Raji (cell line): Measurements from ENCODE around the gene ADARB2.

Experiments used
- POLR2A ChIP-seq: IDR thresholded peaks from 2 replicates; pipeline ENCODE4 v1.6.1; 2011; ENCODE audit warnings: low read depth, low read length, control low read depth; ENCODE audit not compliant: insufficient read depth

Gene ADARB2

DNA sequence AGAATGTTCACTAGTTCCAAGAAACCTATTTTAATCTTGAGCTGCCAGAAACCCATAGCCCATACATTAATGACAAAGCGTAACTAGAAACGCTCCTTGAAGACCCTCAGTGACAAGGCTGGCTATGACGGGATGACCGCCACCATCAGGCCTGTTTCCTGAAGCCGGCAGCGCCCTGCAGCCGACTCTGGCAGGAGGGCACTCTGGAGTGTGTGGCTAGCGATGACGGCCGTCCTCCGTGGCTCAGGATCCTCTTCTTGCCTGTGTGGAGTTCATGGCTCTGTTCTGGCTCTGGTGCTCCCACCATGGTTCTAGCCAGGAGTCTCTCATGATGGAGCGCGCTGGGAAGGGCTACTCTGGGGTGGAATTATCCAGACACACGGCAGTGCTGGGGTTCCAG lies 224.1 kb downstream of the ADARB2 start:
- TF ChIP-seq POLR2A: no peak

DNA sequence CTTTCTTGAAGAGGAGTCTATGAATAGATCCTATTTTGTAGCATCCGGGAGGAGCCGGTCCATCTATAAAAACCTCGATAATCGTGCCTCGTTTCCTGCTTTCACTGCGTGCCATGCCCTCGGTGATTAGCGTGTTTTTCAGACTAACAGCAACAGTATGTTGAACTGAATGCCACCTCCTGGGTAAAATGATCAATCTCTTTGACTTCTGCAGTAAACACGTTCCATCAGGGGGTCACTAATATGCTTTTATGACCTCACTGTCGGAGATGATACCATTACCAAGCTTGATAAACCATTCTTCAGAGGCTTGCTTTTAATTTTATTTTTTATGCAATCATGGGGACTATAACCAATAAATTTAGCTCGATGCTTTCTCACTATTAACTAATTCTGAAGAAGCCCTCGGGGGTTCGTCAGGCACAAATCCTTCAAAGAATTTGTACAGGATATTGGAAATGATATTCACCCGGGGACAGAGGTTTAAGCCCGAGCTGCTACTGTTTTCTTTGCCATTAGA lies 228.3 kb downstream of the ADARB2 start:
- no peak for TF ChIP-seq POLR2A

DNA sequence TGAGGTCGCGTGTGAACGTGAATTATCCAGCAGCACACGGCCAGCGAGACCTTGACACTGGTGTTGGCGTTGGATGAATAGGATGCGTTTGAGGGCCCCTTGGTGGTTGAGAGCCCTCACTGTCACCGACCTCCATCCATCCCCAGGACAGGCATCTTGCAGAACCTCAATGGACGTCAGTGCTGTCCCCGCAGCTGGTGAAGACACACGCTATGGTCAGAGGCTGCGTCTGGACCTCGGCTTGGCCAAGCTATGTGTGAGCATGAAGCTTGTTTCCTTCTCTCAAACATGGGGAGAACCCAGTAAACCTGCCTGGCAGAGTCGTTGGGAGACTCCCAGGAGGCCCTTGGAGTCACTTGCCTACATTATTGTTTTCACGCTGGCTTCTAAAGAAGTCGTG lies 229.2 kb downstream of the ADARB2 start:
- no peak for TF ChIP-seq POLR2A

DNA sequence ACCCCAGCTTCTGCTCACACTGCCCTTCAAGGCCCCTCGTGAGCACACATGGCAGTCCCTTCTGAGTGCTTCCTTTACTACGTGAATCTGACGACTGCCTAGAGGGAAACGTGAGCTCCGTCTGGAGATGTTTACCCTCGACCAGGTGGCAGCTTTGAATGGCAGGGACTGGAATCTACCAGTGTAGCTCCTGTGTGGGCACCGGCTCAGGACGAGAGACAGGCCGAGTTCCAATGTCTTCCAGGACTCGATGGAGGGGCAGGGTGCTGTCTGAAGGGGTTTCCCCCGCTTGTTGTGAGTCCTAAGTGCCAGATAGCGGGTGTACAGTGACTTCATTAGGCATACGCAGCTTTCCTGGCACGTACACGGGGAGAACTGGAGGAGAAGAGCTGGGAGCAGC lies 229.9 kb downstream of the ADARB2 start:
- TF ChIP-seq POLR2A: no peak

DNA sequence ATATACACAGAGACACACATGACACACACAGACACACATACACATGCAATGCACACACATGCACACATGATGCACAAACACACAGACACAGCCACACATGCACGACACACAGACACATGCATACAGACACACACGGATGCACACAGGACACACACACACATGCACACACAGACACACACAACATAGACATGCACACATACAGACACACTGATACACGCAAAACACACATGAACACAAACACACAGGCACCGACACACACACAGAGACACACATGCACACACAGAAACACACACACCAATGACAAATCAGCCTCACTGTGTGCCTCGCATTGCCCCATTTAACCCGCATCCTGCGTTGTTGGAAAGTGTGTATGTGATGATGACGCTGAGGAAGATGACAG lies 232.4 kb downstream of the ADARB2 start:
- TF ChIP-seq POLR2A: no peak

DNA sequence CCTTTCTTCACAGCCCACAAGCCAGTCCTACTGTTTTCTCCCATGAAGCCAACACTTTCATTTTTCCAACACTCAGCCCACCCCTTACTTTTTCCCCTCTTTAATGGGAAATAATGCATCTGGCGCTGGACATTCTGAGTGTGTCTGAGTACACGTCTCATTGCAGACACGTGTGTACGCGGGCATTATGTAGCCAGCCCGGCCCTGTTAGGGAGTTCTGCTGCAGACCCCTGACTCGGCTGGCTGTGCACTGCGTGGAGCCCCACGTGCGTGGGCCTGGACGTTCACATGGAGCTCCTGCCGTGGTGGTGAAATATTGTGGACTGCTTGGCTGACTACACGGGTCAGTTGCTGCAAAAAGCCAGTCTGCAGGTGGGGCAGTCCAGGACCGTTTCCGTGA lies 233.0 kb downstream of the ADARB2 start:
- no peak for TF ChIP-seq POLR2A

DNA sequence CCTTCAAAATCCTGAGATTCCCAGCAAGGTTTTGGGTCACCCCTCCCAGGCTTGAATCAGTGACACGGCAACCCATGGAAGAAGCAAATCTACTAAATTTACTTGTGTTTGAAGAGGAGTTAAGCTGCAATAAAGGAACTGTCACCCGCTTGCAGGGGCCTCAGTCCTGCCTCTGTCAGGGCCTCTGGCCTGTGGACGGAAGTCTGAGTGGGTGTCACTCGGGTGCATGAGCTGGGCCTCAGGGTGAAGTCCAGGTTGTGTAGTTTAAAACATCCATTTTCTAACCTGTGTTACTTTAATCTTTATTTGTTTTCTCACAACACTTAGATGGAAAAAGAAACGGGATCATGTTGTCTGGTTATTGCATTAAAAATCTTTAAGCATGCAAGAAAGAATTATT lies 234.9 kb downstream of the ADARB2 start:
- TF ChIP-seq POLR2A: no peak

DNA sequence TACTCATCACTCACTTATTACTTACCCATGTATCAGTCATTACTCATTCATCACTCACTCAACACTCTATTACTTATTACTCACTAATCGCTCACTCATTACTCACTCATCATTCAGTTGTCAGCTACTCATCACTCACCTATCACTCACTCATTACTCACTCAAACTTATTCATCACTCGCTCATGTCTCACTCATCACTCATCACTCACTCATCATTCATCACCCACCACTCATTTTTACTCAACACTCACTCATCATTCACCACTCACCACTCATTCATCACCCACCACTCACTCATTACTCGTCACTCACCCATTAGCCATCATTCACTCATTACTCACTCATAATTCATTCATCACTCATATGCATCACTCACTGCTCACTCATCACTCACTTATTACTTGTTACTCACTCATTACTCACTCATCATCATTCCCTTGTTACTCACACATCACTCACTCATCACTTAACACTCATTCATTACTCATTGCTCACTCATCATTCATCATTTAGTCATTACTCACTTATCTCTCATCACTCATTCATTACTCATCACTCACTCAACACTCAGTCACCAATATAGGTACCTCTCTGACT lies 237.9 kb downstream of the ADARB2 start:
- no peak for TF ChIP-seq POLR2A

DNA sequence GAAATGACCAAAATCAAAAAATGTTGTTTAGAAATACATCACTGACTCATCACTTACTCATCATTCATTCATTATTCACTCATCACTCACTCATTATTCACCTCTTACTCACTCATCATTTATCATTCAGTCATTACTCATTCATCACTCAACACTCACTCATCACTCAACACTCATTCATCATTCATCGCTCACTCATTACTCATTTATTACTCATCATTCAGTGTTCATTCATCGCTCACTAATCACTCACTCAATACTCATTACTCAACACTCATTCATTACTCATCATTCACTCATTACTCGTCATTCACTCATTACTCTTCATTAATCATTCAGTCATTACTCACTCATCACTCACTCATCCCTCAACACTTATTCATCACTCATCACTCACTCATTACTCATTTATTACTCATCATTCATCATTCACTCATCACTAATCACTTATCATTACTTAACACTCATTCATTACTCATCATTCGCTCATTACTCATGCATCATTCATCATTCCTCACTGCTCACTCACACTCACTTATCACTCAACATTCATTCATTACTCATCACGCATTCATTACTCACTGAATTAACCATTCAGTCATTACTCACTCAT lies 238.5 kb downstream of the ADARB2 start:
- no peak for TF ChIP-seq POLR2A

DNA sequence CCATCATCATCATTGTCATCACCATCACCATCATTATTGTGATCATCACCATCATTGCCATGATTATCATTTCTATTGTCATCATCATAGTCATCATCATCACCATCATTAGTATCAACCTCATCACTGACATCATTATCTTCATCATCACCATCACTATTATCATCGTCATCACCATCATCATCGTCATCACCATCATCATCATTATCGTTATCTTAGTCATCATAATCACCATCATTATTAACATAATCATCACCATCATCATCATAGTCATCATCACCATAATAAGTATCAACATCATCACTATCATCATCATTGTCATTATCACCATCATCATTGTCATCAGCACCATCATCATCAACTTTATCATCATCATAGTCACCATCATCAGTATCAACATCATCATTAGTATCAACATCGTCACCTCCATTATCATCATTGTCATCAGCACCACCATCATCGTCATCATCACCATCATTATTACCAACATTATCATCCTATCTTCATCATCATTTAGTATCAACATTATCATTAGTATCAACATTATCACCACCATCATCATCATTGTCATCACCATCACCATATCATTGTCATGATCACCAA lies 241.3 kb downstream of the ADARB2 start:
- no peak for TF ChIP-seq POLR2A

DNA sequence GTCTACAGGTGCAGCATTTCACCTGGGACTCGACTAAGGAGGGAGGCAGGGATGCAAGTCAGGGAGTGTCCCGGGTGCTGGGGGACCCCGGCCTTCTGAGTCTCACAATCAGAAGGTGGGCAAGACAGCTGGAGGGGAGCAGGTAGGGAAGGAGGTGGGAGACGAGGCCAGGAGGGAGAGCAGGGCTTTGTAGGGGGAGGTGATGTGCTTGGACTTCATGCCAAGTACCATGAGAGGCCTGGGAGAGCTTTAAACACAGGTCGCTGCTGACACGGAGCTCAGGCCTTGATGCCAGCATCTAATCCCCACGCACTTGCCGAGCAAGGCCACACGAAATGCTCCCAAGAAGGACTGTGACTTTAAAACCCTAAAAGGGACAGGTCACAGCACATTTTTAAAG lies 244.7 kb downstream of the ADARB2 start:
- TF ChIP-seq POLR2A: no peak

DNA sequence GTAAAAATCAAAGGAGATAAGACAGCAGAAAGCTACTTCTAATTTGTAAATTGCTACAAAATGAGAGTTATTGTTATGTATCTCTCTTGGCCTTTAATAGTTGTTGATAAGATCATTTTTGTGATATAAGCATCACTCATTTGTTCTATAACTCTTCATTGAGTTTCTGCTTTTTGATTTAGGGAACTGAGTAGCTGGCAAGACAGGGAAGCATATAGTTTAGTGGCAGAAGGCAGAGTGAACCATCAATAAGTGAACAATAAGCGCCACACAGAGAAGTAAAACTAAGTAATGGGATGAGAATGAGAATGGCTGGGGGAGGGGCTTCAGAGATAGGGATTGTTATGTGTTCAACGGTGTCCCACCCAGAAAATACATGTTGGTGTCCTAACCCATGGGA lies 245.4 kb downstream of the ADARB2 start:
- no peak for TF ChIP-seq POLR2A

DNA sequence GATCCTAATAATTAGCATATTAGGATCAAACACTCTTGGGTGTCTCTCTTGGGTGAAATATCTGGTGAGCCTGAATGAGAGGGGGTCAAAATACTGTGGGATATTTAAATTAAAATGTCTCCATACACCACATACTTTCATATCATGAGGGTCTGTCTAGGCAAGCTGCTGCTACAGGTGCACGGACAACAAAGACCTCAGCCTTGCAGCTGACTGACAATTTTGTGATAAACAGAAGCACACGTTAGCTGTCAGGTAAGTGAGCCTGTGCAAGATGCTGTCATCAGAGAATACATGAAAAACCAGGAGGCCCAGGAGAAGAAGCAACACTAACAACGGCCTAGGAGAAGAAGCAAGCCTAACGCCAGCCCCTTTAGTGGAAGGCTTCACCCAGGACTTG lies 247.5 kb downstream of the ADARB2 start:
- no peak for TF ChIP-seq POLR2A

DNA sequence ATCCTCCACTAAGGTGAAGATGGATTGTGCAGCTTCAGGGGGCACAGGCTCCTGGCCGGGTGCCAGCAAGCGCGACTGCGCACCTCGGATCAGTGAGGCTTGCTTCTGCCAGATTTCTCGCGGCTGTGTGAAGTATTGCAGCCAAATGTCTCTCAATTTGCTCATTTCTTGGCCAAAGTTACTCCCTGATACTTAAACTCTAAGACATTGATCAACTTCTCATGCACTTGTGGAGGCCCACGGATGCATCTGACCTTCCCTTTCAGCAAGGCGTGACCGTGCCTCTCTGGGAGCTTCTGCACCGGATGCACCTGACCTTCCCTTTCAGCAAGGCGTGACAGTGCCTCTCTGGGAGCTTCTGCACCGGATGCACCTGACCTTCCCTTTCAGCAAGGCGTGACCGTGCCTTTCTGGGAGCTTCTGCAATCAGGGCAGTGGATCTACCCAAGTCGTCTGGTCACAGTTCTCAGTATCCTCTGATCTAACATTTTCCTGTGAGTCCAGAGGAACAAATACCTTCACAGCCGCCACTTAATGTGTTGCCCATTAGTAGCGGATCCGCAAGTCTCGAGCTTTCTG lies 248.3 kb downstream of the ADARB2 start:
- no peak for TF ChIP-seq POLR2A

DNA sequence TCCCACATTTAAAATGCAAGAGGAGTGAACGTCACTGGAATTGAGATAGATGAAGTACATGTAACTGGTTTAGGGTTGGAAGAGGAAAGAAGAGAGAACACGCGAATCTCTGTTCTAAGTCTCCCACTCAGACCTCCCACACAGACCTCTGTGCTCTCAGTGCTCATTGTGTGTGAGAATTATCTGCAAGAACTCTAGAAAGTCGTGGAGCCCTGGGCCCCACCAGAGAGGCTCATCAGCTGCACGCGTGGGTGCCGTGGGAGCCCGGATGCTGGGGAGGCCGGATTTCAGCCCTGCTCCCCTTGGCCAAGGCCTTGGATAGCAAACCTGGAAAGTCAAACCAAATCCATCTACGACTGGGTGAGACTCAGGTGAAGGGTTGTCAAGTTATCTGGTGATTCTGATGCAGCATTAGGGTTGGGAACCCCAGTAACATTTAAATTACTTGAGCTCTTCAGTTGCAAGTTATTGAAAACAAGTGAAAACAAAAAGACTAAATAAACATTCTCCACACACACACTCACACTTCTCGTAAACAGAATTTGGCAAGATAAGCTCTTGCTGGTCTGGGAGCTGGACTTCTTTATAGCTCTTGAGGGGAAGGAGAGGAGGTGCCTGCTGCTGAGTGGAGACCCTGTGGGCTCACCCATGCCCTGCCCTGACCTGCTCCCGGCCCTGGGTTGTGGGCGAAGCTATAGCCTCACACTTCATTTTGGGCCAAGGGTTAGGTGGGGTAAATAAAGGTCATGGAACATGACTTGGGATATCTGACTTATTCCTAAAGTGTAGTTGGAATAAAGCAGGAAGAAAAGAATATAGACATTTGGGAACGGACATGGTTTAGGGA lies 250.3 kb downstream of the ADARB2 start:
- TF ChIP-seq POLR2A: no peak
